ENCODE measurements around the gene HPCAL1. TPM values are rescaled to one million over a fixed set of nuclear protein-coding genes. Genes with fewer than 3 reads are reported as not detected.

The HPCAL1 gene
- total RNA-seq, 1 donor from 2014 or later, result 13.1 TPM

GRCh38 chr2:10345126-10345525, 42.4 kb downstream of the HPCAL1 start:
- H3K4me3 Mint-ChIP-seq (ENCODE audit: unreplicated experiment), result peak overlapping the region; percentile 47
- H3K9me3 Mint-ChIP-seq (ENCODE audit: unreplicated experiment), result peaks cover 7% of the 10 kb centered on the region
- H3K27me3 Mint-ChIP-seq (ENCODE audit: unreplicated experiment), result peaks cover 2% of the 10 kb centered on the region
- H3K4me1 Mint-ChIP-seq (ENCODE audit: low read depth, unreplicated experiment), result peaks cover 25% of the 10 kb centered on the region
- DNase-seq, result no peak
- no peaks in the 10 kb centered on the region for H3K36me3 Mint-ChIP-seq (ENCODE audit: unreplicated experiment)
- H3K27ac Mint-ChIP-seq (ENCODE audit: unreplicated experiment), result peak overlapping the region; percentile 83
- TF ChIP-seq CTCF (IDR thresholded peaks at IDR 0.05; ENCODE audit: partially characterized antibody, unreplicated experiment), result no peak

- peaks cover 25% of the 10 kb centered on the region for H3K4me1 Mint-ChIP-seq (ENCODE audit: low read depth, unreplicated experiment)
- H3K4me3 Mint-ChIP-seq (ENCODE audit: unreplicated experiment), result no peak overlapping the region
- H3K9me3 Mint-ChIP-seq (ENCODE audit: unreplicated experiment), result peaks cover 7% of the 10 kb centered on the region
- no peak for DNase-seq
- H3K27ac Mint-ChIP-seq (ENCODE audit: unreplicated experiment), result no peak overlapping the region
- H3K27me3 Mint-ChIP-seq (ENCODE audit: unreplicated experiment), result peaks cover 2% of the 10 kb centered on the region
- H3K36me3 Mint-ChIP-seq (ENCODE audit: unreplicated experiment), result no peaks in the 10 kb centered on the region
- TF ChIP-seq CTCF (IDR thresholded peaks at IDR 0.05; ENCODE audit: partially characterized antibody, unreplicated experiment), result no peak
These were observed 43.1 kb downstream of the HPCAL1 start for GRCh38 chr2:10345813-10346212.

GRCh38 chr2:10346929-10347561, 44.3 kb downstream of the HPCAL1 start:
- H3K9me3 Mint-ChIP-seq (ENCODE audit: unreplicated experiment), result peaks cover 7% of the 10 kb centered on the region
- H3K27ac Mint-ChIP-seq (ENCODE audit: unreplicated experiment), result no peak overlapping the region
- no peak overlapping the region for H3K4me3 Mint-ChIP-seq (ENCODE audit: unreplicated experiment)
- DNase-seq, result no peak
- peaks cover 25% of the 10 kb centered on the region for H3K4me1 Mint-ChIP-seq (ENCODE audit: low read depth, unreplicated experiment)
- no peak for TF ChIP-seq CTCF (IDR thresholded peaks at IDR 0.05; ENCODE audit: partially characterized antibody, unreplicated experiment)
- H3K36me3 Mint-ChIP-seq (ENCODE audit: unreplicated experiment), result no peaks in the 10 kb centered on the region
- H3K27me3 Mint-ChIP-seq (ENCODE audit: unreplicated experiment), result peaks cover 2% of the 10 kb centered on the region

- Mint-ChIP-seq H3K36me3 (ENCODE audit: unreplicated experiment) (no peaks in the 10 kb centered on the region), H3K4me3 (ENCODE audit: unreplicated experiment) (no peak overlapping the region), H3K4me1 (ENCODE audit: low read depth, unreplicated experiment) (peaks cover 27% of the 10 kb centered on the region), H3K27ac (ENCODE audit: unreplicated experiment) (no peak overlapping the region), H3K9me3 (ENCODE audit: unreplicated experiment) (peaks cover 7% of the 10 kb centered on the region), H3K27me3 (ENCODE audit: unreplicated experiment) (peaks cover 2% of the 10 kb centered on the region)
- DNase-seq, result no peak
- no peak for TF ChIP-seq CTCF (IDR thresholded peaks at IDR 0.05; ENCODE audit: partially characterized antibody, unreplicated experiment)
These were observed 44.9 kb downstream of the HPCAL1 start for GRCh38 chr2:10347562-10347948.

- TF ChIP-seq CTCF (IDR thresholded peaks at IDR 0.05; ENCODE audit: partially characterized antibody, unreplicated experiment), result no peak
- Mint-ChIP-seq H3K27ac (ENCODE audit: unreplicated experiment) (no peak overlapping the region), H3K4me1 (ENCODE audit: low read depth, unreplicated experiment) (peaks cover 19% of the 10 kb centered on the region), H3K36me3 (ENCODE audit: unreplicated experiment) (peaks cover under 1% of the 10 kb centered on the region), H3K4me3 (ENCODE audit: unreplicated experiment) (no peak overlapping the region), H3K9me3 (ENCODE audit: unreplicated experiment) (peaks cover 3% of the 10 kb centered on the region), H3K27me3 (ENCODE audit: unreplicated experiment) (no peaks in the 10 kb centered on the region)
- no peak for DNase-seq
These were observed 46.2 kb downstream of the HPCAL1 start for GRCh38 chr2:10348891-10349290.

All from glutamatergic neuron (in vitro differentiated cells).